ENCODE data around the gene ASTN2.

DNA sequence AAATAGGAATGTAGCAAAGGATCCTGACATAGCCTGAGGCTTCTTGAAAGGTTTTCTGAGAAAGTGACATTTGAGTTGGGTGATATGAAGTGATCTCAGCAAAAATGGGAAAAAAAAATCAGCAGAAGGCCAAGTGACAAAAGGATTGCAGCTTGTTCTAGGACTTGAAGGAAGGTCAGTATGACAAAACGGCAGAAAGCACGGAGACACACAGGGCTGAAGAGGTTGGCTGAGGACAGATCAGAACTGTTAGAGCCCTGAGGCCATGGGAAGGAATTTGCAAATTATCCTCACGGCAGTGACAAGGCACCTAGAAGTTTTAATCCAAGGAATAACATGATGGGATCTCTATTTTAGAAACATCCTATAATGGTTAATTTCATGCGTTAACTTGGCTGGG lies 696.7 kb downstream of the ASTN2 start:
- TF ChIP-seq POLR2A (IDR thresholded peaks at IDR 0.05; ENCODE audit: extremely low read depth, insufficient read length) (no peak), CTCF (IDR thresholded peaks at IDR 0.05; ENCODE audit: low read depth, low read length) (no peak)
